GM12873 (cell line): Measurements from ENCODE around the gene ZFHX3.
A peak's percentile ranks its signal among the peaks of the same experiment; 100 is the strongest.

ENCODE experiments used
- TF ChIP-seq, protein P1 (sequence below): IDR thresholded peaks from 2 replicates; pipeline ENCODE4 v1.5.1; 2012; ENCODE audit warnings: low read depth, mild to moderate bottlenecking, moderate library complexity, low read length, control low read depth; ENCODE audit not compliant: insufficient read depth; ENCODE audit errors: missing control alignments

Gene ZFHX3

GRCh38 chr16:72860726-72861562, 187.0 kb downstream of the ZFHX3 start:
- TF ChIP-seq, protein P1, sequence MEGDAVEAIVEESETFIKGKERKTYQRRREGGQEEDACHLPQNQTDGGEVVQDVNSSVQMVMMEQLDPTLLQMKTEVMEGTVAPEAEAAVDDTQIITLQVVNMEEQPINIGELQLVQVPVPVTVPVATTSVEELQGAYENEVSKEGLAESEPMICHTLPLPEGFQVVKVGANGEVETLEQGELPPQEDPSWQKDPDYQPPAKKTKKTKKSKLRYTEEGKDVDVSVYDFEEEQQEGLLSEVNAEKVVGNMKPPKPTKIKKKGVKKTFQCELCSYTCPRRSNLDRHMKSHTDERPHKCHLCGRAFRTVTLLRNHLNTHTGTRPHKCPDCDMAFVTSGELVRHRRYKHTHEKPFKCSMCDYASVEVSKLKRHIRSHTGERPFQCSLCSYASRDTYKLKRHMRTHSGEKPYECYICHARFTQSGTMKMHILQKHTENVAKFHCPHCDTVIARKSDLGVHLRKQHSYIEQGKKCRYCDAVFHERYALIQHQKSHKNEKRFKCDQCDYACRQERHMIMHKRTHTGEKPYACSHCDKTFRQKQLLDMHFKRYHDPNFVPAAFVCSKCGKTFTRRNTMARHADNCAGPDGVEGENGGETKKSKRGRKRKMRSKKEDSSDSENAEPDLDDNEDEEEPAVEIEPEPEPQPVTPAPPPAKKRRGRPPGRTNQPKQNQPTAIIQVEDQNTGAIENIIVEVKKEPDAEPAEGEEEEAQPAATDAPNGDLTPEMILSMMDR, result no peak

DNA sequence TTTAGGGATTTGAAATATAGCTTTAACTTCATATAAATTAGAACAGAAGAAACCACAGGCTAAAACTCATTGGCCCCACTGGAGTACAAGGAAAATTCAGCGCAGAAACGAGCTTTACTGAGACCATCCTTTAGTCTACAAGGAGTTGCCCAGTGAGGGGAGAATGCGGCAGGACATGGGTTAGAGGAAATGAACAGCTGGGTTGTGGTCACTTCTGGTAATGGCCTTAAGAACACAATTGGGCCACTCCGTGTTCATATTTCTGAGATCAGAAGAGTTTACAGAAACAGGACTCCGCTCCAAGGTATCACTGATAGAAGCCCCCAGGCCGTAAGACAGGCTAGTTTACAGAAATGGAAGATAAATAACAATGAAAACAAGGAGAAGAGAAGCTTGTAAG, 188.3 kb downstream of the ZFHX3 start:
- TF ChIP-seq, protein P1, result no peak

- TF ChIP-seq, protein P1, result no peak
Measured at GRCh38 chr16:72858665-72859493, 189.0 kb downstream of the ZFHX3 start.

GRCh38 chr16:72857834-72858664, 189.9 kb downstream of the ZFHX3 start:
- TF ChIP-seq, protein P1, result no peak

DNA sequence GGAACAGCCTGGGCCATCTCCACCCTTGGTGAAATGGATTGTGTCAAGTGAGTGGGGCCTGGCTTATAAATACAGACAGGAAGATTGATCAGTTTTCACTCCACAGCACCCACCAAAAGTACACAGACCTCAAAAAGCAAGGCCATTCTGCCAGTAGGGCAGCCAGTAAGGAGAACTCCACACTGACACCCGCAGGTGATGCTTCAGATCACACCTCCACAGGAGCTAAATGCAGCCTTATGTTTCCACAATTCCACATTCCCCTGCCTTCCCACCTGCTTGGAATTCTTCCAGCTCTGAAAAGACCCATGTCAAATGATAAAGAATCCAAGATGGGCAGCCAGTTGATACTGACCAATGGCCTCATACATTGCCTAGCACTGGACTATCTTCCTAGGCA, 191.1 kb downstream of the ZFHX3 start:
- TF ChIP-seq, protein P1, result peak; percentile 77

GRCh38 chr16:72854267-72854959, 193.5 kb downstream of the ZFHX3 start:
- TF ChIP-seq, protein P1, result no peak
